Glomerular visceral epithelial cell (primary cell): Measurements from ENCODE around the gene DNAH1.

Experiments
- DNase-seq: peaks from one replicate; pipeline ENCODE4 v3.0.0-alpha.2; 2016; ENCODE audit errors: extremely low spot score

DNAH1 gene

GRCh38 chr3:52388348-52388821, 72.3 kb downstream of the DNAH1 start:
- no peak for DNase-seq

- DNase-seq = no peak
Measured at GRCh38 chr3:52388933-52389332, 72.8 kb downstream of the DNAH1 start.

GRCh38 chr3:52391096-52391495, 75.0 kb downstream of the DNAH1 start:
- DNase-seq = no peak

- DNase-seq = no peak
Measured at GRCh38 chr3:52392216-52392930, 76.3 kb downstream of the DNAH1 start.

GRCh38 chr3:52393131-52393807, 77.2 kb downstream of the DNAH1 start:
- no peak for DNase-seq

- DNase-seq = no peak
Measured at GRCh38 chr3:52393959-52394670, 78.0 kb downstream of the DNAH1 start.

GRCh38 chr3:52394751-52395502, 78.8 kb downstream of the DNAH1 start:
- DNase-seq = no peak

- DNase-seq = no peak
Measured at GRCh38 chr3:52395503-52395865, 79.4 kb downstream of the DNAH1 start.

GRCh38 chr3:52396011-52396906, 80.1 kb downstream of the DNAH1 start:
- DNase-seq = no peak

- no peak for DNase-seq
Measured at GRCh38 chr3:52396907-52397591, 80.9 kb downstream of the DNAH1 start.

- DNase-seq = no peak
Measured at GRCh38 chr3:52397676-52398399, 81.7 kb downstream of the DNAH1 start.

GRCh38 chr3:52398670-52399081, 82.6 kb downstream of the DNAH1 start:
- no peak for DNase-seq

- DNase-seq = no peak
Measured at GRCh38 chr3:52399131-52399530, 83.0 kb downstream of the DNAH1 start.

GRCh38 chr3:52399593-52399992, 83.5 kb downstream of the DNAH1 start:
- DNase-seq = no peak

- DNase-seq = no peak
Measured at GRCh38 chr3:52400275-52400793, 84.2 kb downstream of the DNAH1 start.

GRCh38 chr3:52401021-52401420, 84.9 kb downstream of the DNAH1 start:
- no peak for DNase-seq

GRCh38 chr3:52401551-52401950, 85.4 kb downstream of the DNAH1 start:
- no peak for DNase-seq

- no peak for DNase-seq
Measured at GRCh38 chr3:52402101-52402521, 86.0 kb downstream of the DNAH1 start.

GRCh38 chr3:52402706-52403270, 86.7 kb downstream of the DNAH1 start:
- no peak for DNase-seq
